Spinal cord (tissue), 10 donors: ENCODE results near the gene TCEA2. TPM values are rescaled to one million over a fixed set of nuclear protein-coding genes. Genes with fewer than 3 reads are reported as not detected.
A peak's percentile ranks its signal among the peaks of the same experiment; 100 is the strongest.

Experiments
- DNase-seq, 6 donors: peaks; one replicate each; pipeline versions ENCODE4 v3.0.0 to v3.0.0-alpha.2; 2013 to 2015; ENCODE audit warnings: low spot score in 6 of 6, low read depth in 4 of 6
- H3K27ac ChIP-seq: one replicate; pipeline ENCODE4 v1.5.1; 2013; ENCODE audit warnings: low read depth, low read length, control low read depth
- H3K27me3 ChIP-seq: one replicate; pipeline ENCODE4 v1.6.1; 2013; ENCODE audit warnings: low read length; ENCODE audit not compliant: control insufficient read depth, insufficient read depth
- H3K36me3 ChIP-seq: one replicate; pipeline ENCODE4 v1.6.1; 2013; ENCODE audit warnings: low read length; ENCODE audit not compliant: control insufficient read depth, insufficient read depth
- H3K4me1 ChIP-seq: one replicate; pipeline ENCODE4 v1.6.1; 2013; ENCODE audit warnings: low read length; ENCODE audit not compliant: control insufficient read depth, insufficient read depth
- H3K4me3 ChIP-seq: one replicate; pipeline ENCODE4 v1.5.1; 2013; ENCODE audit warnings: low read depth, low read length, control low read depth
- H3K9me3 ChIP-seq: one replicate; pipeline ENCODE4 v1.6.1; 2013; ENCODE audit warnings: low read length; ENCODE audit not compliant: control insufficient read depth, insufficient read depth
- WGBS: methylation state at CpG from one replicate; pipeline ENCODE4 v1.1.5; 2013; ENCODE audit warnings: missing lambda C conversion rate; ENCODE audit not compliant: insufficient coverage; 5-methylcytosine and 5-hydroxymethylcytosine counted together
- long read RNA-seq, 4 donors: transcript quantifications; one replicate each; lab custom pipeline, GENCODE V29; 2026
- polyA plus RNA-seq, 2 donors: library from polyadenylated mRNA; unstranded; fragments of 120-200 nt; gene quantifications; one replicate each; pipeline ENCODE4 v1.2.1, GENCODE V29; 2013; ENCODE audit not compliant: insufficient read length in 2 of 2
- total RNA-seq, 2 donors: library from RNA; depleted of rRNA in 1 of 2; stranded (reverse); fragments of 120-200 nt in 1 of 2; fragments of >200 nt in 1 of 2; gene quantifications; one replicate each; pipeline versions ENCODE4 v1.2.3 to v1.2.4, GENCODE V29; 2013 to 2014
- donor health status: healthy.

TCEA2 gene
- total RNA-seq (10 to 100 TPM; 35.9 to 60.0 TPM), polyA plus RNA-seq (100 to 1,000 TPM; 166 to 170 TPM)
- long read RNA-seq, donor 1, transcript TCEA2-202 (10 exons, 1,235 nt), result major isoform, 36 of 51 reads
- long read RNA-seq, donor 1, partial matches to known transcripts, result 11 of 51 reads
- long read RNA-seq, donor 1, other reads (novel, unspliced or antisense), result 0 of 51 reads
- long read RNA-seq, donor 2, transcript TCEA2-214 (2 exons, 421 nt), result minor isoform, 5 of 41 reads
- long read RNA-seq, donor 2, transcript TCEA2-202 (10 exons, 1,235 nt), result major isoform, 28 of 41 reads
- long read RNA-seq, donor 2, partial matches to known transcripts, result 6 of 41 reads
- long read RNA-seq, donor 2, other reads (novel, unspliced or antisense), result 0 of 41 reads
- long read RNA-seq, donor 3, transcript TCEA2-202 (10 exons, 1,235 nt), result major isoform, 23 of 40 reads
- long read RNA-seq, donor 3, transcript TCEA2-214 (2 exons, 421 nt), result minor isoform, 5 of 40 reads
- long read RNA-seq, donor 3, partial matches to known transcripts, result 8 of 40 reads
- long read RNA-seq, donor 3, other reads (novel, unspliced or antisense), result 0 of 40 reads
- long read RNA-seq, donor 4, transcript TCEA2-202 (10 exons, 1,235 nt), result major isoform, 20 of 34 reads
- long read RNA-seq, donor 4, partial matches to known transcripts, result 10 of 34 reads
- long read RNA-seq, donor 4, other reads (novel, unspliced or antisense), result 0 of 34 reads

DNA sequence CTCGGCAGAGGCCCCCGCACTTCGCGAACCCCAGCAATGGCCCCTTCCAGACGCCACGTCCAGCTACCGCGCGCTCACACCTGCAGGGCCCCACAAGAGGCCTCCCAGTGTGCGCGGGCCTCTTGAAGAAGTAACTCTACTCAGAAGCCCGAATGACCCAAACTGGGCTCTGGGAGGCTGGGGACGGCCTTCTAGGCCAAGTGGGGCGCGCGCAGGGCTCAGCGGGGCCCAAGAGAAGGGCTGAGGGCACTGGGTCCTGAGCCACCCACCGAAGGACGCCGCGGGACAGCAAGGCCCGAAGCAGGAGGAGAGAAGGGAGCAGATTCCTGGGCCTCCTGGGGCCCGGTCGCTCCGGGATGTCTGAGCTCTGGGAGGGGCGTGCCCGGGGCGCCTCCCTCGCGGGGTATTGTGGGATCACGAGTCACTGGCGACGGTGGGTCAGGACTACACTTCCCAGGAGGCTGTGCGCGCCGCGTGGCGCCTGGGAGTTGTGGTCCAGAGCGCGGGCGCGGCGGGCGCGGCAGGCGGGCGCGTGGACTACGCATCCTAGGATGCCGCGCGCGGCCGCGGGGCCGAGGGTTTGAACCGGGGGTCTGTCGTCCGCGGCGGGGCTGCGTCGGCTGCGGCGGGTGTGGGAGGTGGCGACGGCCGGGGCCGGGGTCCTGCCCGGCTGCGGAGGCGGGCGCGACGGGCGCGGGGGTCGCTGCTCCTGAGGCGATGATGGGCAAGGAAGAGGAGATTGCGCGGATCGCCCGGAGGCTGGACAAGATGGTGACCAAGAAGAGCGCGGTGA, at the start of gene TCEA2:
TCEA2 (plus strand) TSS at position 603 of the 793 bp plus-strand sequence; CDS start at position 718, 115 bp downstream.
- Histone ChIP-seq H3K9me3 (no peaks in the 10 kb centered on the region), H3K27me3 (no peaks in the 10 kb centered on the region), H3K4me1 (peaks cover 35% of the 10 kb centered on the region), H3K36me3 (peaks cover 33% of the 10 kb centered on the region), H3K27ac (peak within 1 kb of the TSS; percentile 50), H3K4me3 (peak within 1 kb of the TSS; percentile 71)
- WGBS, result 3% methylated on average over 85 of the region's 85 CpGs
- peak; percentile 87 to 99 (median 96) for DNase-seq

DNA sequence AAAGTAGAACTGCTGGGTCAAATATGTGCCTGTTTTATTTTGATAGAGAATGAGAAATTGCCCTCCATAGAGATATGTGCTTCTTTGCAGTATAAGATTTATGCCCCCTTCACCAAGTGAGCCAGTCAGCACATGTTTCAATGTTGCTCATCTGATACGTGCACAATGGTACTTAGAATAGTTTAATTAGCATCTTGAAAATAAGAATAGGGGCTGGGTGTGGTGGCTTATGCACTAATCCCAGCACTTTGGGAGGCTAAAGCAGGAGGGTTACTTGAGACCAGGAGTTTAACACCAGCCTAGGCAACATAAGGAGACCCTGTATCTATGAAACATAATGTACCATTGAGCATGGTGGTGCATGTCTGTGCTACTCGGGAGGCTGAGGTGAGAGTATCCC, 47.4 kb upstream of the TCEA2 start:
- H3K4me3 ChIP-seq, result no peak overlapping the region
- H3K36me3 ChIP-seq, result peaks cover 80% of the 10 kb centered on the region
- no peak for DNase-seq
- WGBS, result 100% methylated on average over 1 of the region's 2 CpGs
- no peaks in the 10 kb centered on the region for H3K4me1 ChIP-seq
- no peak overlapping the region for H3K27ac ChIP-seq
- H3K9me3 ChIP-seq, result no peaks in the 10 kb centered on the region
- no peaks in the 10 kb centered on the region for H3K27me3 ChIP-seq

DNA sequence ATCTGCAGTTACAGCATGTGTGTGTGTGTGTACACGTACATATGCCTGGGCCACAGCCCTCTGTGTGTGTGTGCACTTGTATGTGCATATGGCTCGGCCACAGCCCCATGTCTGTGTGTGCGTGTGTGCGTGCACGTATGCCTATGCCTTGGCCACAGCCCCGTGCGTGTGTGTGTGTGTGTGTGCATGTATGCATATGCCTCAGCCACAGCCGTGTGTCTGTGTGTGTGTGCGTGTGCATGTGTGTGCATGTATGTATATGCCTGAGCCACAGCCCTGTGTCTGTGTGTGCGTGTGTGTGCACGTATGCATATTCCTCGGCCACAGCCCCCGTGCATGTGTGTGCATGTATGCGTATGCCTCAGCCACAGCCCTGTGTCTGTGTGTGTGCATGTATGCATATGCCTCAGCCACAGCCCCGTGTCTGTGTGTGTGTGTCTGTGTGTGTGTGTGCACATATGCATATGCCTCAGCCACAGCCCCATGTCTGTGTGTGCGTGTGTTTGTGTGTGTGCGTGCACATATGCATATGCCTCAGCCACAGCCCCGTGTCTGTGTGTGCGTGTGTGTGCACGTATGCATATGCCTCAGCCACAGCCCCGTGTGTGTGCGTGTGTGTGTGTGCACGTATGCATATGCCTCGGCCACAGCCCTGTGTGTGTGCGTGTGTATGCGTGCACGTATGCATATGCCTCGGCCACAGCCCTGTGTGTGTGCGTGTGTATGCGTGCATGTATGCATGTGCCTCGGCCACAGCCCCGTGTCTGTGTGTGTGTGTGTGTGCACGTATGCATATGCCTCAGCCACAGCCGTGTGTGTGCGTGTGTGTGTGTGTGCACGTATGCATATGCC, 41.6 kb upstream of the TCEA2 start:
- no peak for DNase-seq
- no peaks in the 10 kb centered on the region for H3K9me3 ChIP-seq
- no peak overlapping the region for H3K4me3 ChIP-seq
- H3K36me3 ChIP-seq, result peaks cover 94% of the 10 kb centered on the region
- peaks cover 12% of the 10 kb centered on the region for H3K4me1 ChIP-seq
- 97% methylated on average over 32 of the region's 36 CpGs for WGBS
- H3K27ac ChIP-seq, result no peak overlapping the region
- H3K27me3 ChIP-seq, result no peaks in the 10 kb centered on the region

DNA sequence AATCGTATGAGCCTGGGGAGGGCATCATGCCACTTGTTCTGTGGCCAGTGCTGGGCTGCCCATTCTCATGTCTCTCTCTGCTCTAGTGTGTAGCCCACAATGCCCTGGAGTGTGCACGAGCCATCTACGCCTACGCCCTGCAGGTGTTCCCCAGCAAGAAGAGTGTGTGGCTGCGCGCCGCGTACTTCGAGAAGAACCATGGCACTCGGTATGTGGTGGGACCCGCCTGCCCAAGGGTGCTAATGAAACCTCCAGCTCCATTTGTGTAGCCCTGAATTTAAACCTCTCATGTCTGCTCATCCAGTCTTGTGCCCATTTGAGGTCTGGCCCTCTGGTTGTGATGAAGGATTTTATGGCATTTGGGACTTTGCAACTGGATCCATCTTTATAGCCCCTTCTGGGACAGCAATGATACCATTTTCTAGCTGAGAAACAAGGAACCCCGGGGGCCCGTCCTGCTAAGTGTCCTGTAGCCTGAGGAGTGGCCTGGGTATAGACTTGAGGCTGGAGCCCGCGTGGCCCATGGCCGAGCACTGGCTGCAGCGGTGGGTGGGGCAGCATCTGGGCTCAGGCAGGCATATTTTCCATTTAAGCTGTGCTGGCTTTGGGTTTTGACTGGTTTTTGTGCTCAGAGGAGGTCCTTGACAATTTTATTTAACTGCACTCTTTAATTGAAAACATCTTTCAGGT, 40.2 kb upstream of the TCEA2 start:
- no peaks in the 10 kb centered on the region for H3K9me3 ChIP-seq
- peaks cover 12% of the 10 kb centered on the region for H3K4me1 ChIP-seq
- WGBS, result 93% methylated on average over 17 of the region's 17 CpGs
- DNase-seq, result peak in 1 of 6 donors; percentile 26
- no peak overlapping the region for H3K27ac ChIP-seq
- peaks cover 95% of the 10 kb centered on the region for H3K36me3 ChIP-seq
- no peaks in the 10 kb centered on the region for H3K27me3 ChIP-seq
- H3K4me3 ChIP-seq, result no peak overlapping the region

DNA sequence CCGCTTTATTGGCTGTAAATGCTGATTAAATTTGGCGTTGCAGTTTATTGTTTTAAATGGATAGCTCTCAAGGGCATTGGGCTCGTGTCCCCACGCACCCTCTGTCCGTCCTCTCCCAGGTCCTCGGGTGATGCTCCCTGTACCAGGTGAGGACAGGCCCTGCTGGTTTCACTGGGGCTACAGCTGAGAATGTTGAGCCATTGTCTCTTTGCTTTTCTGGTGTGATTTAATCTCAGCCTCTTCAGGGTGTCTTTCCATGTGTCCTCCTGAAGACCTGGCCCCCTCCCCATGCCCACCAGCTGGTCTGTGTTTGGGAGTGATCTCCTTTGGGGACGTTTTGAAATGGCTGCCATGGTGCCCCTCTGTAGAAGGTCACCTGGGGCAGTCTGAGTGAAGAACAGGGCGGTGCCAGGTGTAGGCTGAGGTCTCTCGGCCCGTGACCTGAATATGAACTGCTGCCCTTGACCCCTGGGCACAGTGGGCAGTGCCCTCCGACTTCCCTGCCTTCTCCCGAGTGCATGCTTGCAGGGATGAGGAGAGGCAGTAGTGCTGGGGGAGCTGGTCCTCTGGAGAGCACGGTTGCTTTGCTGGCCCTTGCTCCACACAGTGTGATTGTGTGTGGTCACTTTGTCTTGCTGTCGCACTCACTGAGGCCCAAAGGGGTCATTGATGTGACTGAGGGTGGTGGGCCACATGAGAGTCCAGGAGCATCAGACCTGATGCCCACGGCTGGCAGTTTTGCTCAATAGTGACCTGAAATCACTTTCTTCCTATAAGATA, 39.4 kb upstream of the TCEA2 start:
- peaks cover 12% of the 10 kb centered on the region for H3K4me1 ChIP-seq
- no peak for DNase-seq
- H3K4me3 ChIP-seq, result no peak overlapping the region
- H3K27me3 ChIP-seq, result no peaks in the 10 kb centered on the region
- H3K36me3 ChIP-seq, result peaks cover 95% of the 10 kb centered on the region
- no peaks in the 10 kb centered on the region for H3K9me3 ChIP-seq
- WGBS, result 81% methylated on average over 14 of the region's 15 CpGs
- H3K27ac ChIP-seq, result no peak overlapping the region

- H3K4me3 ChIP-seq, result no peak overlapping the region
- H3K4me1 ChIP-seq, result peaks cover 12% of the 10 kb centered on the region
- H3K27ac ChIP-seq, result no peak overlapping the region
- WGBS, result 93% methylated on average over 7 of the region's 17 CpGs
- peaks cover 93% of the 10 kb centered on the region for H3K36me3 ChIP-seq
- no peak for DNase-seq
- H3K27me3 ChIP-seq, result no peaks in the 10 kb centered on the region
- no peaks in the 10 kb centered on the region for H3K9me3 ChIP-seq
These were observed 38.6 kb upstream of the TCEA2 start for GRCh38 chr20:64024141-64024990.

GRCh38 chr20:64025101-64025825, 37.7 kb upstream of the TCEA2 start:
- Histone ChIP-seq H3K4me1 (peaks cover 12% of the 10 kb centered on the region), H3K9me3 (no peaks in the 10 kb centered on the region), H3K36me3 (peaks cover 96% of the 10 kb centered on the region), H3K27ac (no peak overlapping the region), H3K27me3 (no peaks in the 10 kb centered on the region), H3K4me3 (no peak overlapping the region)
- DNase-seq, result no peak
- WGBS, result 98% methylated on average over 18 of the region's 18 CpGs
